ENCODE results near the gene AAGAB.
"Not testable (repeated sequence)": the region's sequence is repeated elsewhere in the genome, so short reads cannot be mapped to it uniquely, and the experiment has no call there.

The AAGAB gene

GRCh38 chr15:67156834-67157233 lies 97.6 kb downstream of the AAGAB start:
- no peak overlapping the region for H3K27ac Mint-ChIP-seq
- peaks cover 40% of the 10 kb centered on the region for H3K36me3 Mint-ChIP-seq (ENCODE audit: low read depth)
- peaks cover 8% of the 10 kb centered on the region for H3K9me3 Mint-ChIP-seq
- H3K4me1 Mint-ChIP-seq = peaks cover 42% of the 10 kb centered on the region
- TF ChIP-seq CTCF (IDR thresholded peaks at IDR 0.05) = no peak
- H3K4me3 Mint-ChIP-seq = no peak overlapping the region
- no peaks in the 10 kb centered on the region for H3K27me3 Mint-ChIP-seq (ENCODE audit: low read depth, poor library complexity)
- DNase-seq = no peak

- Mint-ChIP-seq H3K27ac (no peak overlapping the region), H3K27me3 (ENCODE audit: low read depth, poor library complexity) (no peaks in the 10 kb centered on the region)
Observed at GRCh38 chr15:67156426-67156825, 98.0 kb downstream of the AAGAB start.

GRCh38 chr15:67154249-67154648 lies 100.2 kb downstream of the AAGAB start:
- peaks cover 48% of the 10 kb centered on the region for H3K4me1 Mint-ChIP-seq
- H3K4me3 Mint-ChIP-seq = no peak overlapping the region
- DNase-seq = no peak
- peaks cover 5% of the 10 kb centered on the region for H3K9me3 Mint-ChIP-seq
- no peaks in the 10 kb centered on the region for H3K27me3 Mint-ChIP-seq (ENCODE audit: low read depth, poor library complexity)
- no peak for TF ChIP-seq CTCF (IDR thresholded peaks at IDR 0.05)
- H3K36me3 Mint-ChIP-seq (ENCODE audit: low read depth) = peaks cover 36% of the 10 kb centered on the region
- H3K27ac Mint-ChIP-seq = no peak overlapping the region

More at GRCh38 chr15:67156426-67156825, 98.0 kb downstream of the AAGAB start:
- H3K36me3 Mint-ChIP-seq (ENCODE audit: low read depth) = peaks cover 40% of the 10 kb centered on the region
- no peak for DNase-seq
- peaks cover 41% of the 10 kb centered on the region for H3K4me1 Mint-ChIP-seq
- no peak for TF ChIP-seq CTCF (IDR thresholded peaks at IDR 0.05)
- peaks cover 8% of the 10 kb centered on the region for H3K9me3 Mint-ChIP-seq
- H3K4me3 Mint-ChIP-seq = no peak overlapping the region

DNA sequence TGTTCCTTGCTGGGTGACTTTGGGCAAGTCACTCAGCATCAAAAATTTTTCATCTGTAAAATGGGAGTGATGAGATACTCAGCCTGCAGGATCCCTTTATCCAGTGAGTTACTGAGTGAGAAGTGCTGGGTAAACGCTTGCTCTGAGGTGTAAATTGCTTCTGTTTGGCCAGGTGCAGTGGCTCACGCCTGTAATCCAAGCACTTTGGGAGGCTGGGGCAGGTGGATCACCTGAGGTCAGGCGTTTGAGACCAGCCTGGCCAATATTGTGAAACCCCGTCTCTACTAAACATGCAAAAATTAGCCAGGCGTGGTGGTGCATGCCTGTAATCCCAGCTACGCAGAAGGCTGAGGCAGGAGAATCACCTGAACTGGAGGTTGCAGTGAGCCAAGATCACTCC lies 101.4 kb downstream of the AAGAB start:
- not testable (repeated sequence) for H3K27ac Mint-ChIP-seq, H3K9me3 Mint-ChIP-seq
- H3K4me1 Mint-ChIP-seq = peaks cover 55% of the 10 kb centered on the region

GRCh38 chr15:67152429-67152828 lies 102.0 kb downstream of the AAGAB start:
- Mint-ChIP-seq H3K27me3 (ENCODE audit: low read depth, poor library complexity) (no peaks in the 10 kb centered on the region), H3K9me3 (peaks cover 5% of the 10 kb centered on the region), H3K27ac (no peak overlapping the region)

More for the DNA sequence above, 101.4 kb downstream of the AAGAB start:
- not testable (repeated sequence) for DNase-seq; H3K4me3 Mint-ChIP-seq; H3K27me3 Mint-ChIP-seq (ENCODE audit: low read depth, poor library complexity)
- H3K36me3 Mint-ChIP-seq (ENCODE audit: low read depth) = peaks cover 32% of the 10 kb centered on the region

More at GRCh38 chr15:67152429-67152828, 102.0 kb downstream of the AAGAB start:
- H3K4me1 Mint-ChIP-seq = peaks cover 55% of the 10 kb centered on the region
- no peak for DNase-seq
- peaks cover 26% of the 10 kb centered on the region for H3K36me3 Mint-ChIP-seq (ENCODE audit: low read depth)
- no peak for TF ChIP-seq CTCF (IDR thresholded peaks at IDR 0.05)
- no peak overlapping the region for H3K4me3 Mint-ChIP-seq
